ENCODE data around the gene LMX1A. TPM values are rescaled to one million over a fixed set of nuclear protein-coding genes. Genes with fewer than 3 reads are reported as not detected.

Gene LMX1A
- total RNA-seq, 2 experiments from 2014 or later, result not detected

GRCh38 chr1:165168467-165168866 lies 188.0 kb downstream of the LMX1A start:
- H3K9me3 Mint-ChIP-seq, result no peaks in the 10 kb centered on the region
- no peaks in the 10 kb centered on the region for H3K36me3 ChIP-seq (ENCODE audit: insufficient read depth, low read length)
- ATAC-seq (ENCODE audit: poor library complexity) (no peak), DNase-seq (no peak)
- H3K27me3 ChIP-seq (ENCODE audit: control insufficient read depth in 1 of 2, insufficient read depth in 2 of 2, low read length in 2 of 2), result no peaks in the 10 kb centered on the region
- H3K27me3 Mint-ChIP-seq, result peaks cover 24% of the 10 kb centered on the region
- no peaks in the 10 kb centered on the region for H3K4me1 Mint-ChIP-seq (ENCODE audit: low read depth)
- no peaks in the 10 kb centered on the region for H3K36me3 Mint-ChIP-seq (ENCODE audit: low read depth)
- H3K4me1 ChIP-seq (ENCODE audit: insufficient read depth, low read length), result no peaks in the 10 kb centered on the region
- TF ChIP-seq CTCF (IDR thresholded peaks at IDR 0.05), result no peak
- no peak overlapping the region for H3K27ac ChIP-seq (ENCODE audit: low read depth in 1 of 2, low read length in 2 of 2)
- ChIA-PET CTCF (no interaction called here), POLR2A (no interaction called here)
- H3K27ac Mint-ChIP-seq, result no peak overlapping the region
- H3K4me3 Mint-ChIP-seq, result no peak overlapping the region
- H3K9me3 ChIP-seq (ENCODE audit: control insufficient read depth in 1 of 2, insufficient read depth in 1 of 2, low read length in 2 of 2), result peaks cover 0 to 4% of the 10 kb centered on the region in 2 experiments
- no peak overlapping the region for H3K4me3 ChIP-seq (ENCODE audit: low read length)
- intact Hi-C loops (cut with DNase I, micrococcal nuclease), result no loop called here

GRCh38 chr1:165162671-165163241 lies 193.8 kb downstream of the LMX1A start:
- Histone ChIP-seq H3K9me3 (ENCODE audit: control insufficient read depth in 1 of 2, insufficient read depth in 1 of 2, low read length in 2 of 2) (peaks cover 0 to 7% of the 10 kb centered on the region in 2 experiments), H3K27me3 (ENCODE audit: control insufficient read depth in 1 of 2, insufficient read depth in 2 of 2, low read length in 2 of 2) (peaks cover 0 to 7% of the 10 kb centered on the region in 2 experiments), H3K4me3 (ENCODE audit: low read length) (no peak overlapping the region), H3K27ac (ENCODE audit: low read depth in 1 of 2, low read length in 2 of 2) (no peak overlapping the region), H3K4me1 (ENCODE audit: insufficient read depth, low read length) (no peaks in the 10 kb centered on the region), H3K36me3 (ENCODE audit: insufficient read depth, low read length) (no peaks in the 10 kb centered on the region)
- Mint-ChIP-seq H3K36me3 (ENCODE audit: low read depth) (no peaks in the 10 kb centered on the region), H3K27ac (no peak overlapping the region), H3K4me1 (ENCODE audit: low read depth) (no peaks in the 10 kb centered on the region), H3K4me3 (no peak overlapping the region), H3K9me3 (no peaks in the 10 kb centered on the region), H3K27me3 (peaks cover 15% of the 10 kb centered on the region)
- ATAC-seq (ENCODE audit: poor library complexity) (no peak), DNase-seq (no peak)
- CTCF ChIA-PET, result no interaction called here
- no peak for TF ChIP-seq CTCF (IDR thresholded peaks at IDR 0.05)
- POLR2A ChIA-PET, result no interaction called here
- intact Hi-C loops (cut with DNase I, micrococcal nuclease), result no loop called here

- H3K9me3 ChIP-seq (ENCODE audit: control insufficient read depth in 1 of 2, insufficient read depth in 1 of 2, low read length in 2 of 2), result peaks cover 0 to 7% of the 10 kb centered on the region in 2 experiments
- no peak overlapping the region for H3K4me3 ChIP-seq (ENCODE audit: low read length)
- H3K27ac ChIP-seq (ENCODE audit: low read depth in 1 of 2, low read length in 2 of 2), result no peak overlapping the region
- ATAC-seq (ENCODE audit: poor library complexity) (no peak), DNase-seq (no peak)
- TF ChIP-seq CTCF (IDR thresholded peaks at IDR 0.05), result no peak
- intact Hi-C loops (cut with DNase I, micrococcal nuclease), result no loop called here
- no peak overlapping the region for H3K27ac Mint-ChIP-seq
- no peaks in the 10 kb centered on the region for H3K36me3 Mint-ChIP-seq (ENCODE audit: low read depth)
- no peaks in the 10 kb centered on the region for H3K9me3 Mint-ChIP-seq
- H3K4me1 ChIP-seq (ENCODE audit: insufficient read depth, low read length), result no peaks in the 10 kb centered on the region
- CTCF ChIA-PET, result no interaction called here
- peaks cover 7% of the 10 kb centered on the region for H3K27me3 Mint-ChIP-seq
- H3K4me1 Mint-ChIP-seq (ENCODE audit: low read depth), result no peaks in the 10 kb centered on the region
- H3K36me3 ChIP-seq (ENCODE audit: insufficient read depth, low read length), result no peaks in the 10 kb centered on the region
- H3K27me3 ChIP-seq (ENCODE audit: control insufficient read depth in 1 of 2, insufficient read depth in 2 of 2, low read length in 2 of 2), result peaks cover 0 to 7% of the 10 kb centered on the region in 2 experiments
- H3K4me3 Mint-ChIP-seq, result no peak overlapping the region
- POLR2A ChIA-PET, result interaction anchor here (1.0 kb wide), 1 partner anchor 11 kb away, joined by 3 read pairs; no protein-coding TSS in a partner anchor
These were observed 195.4 kb downstream of the LMX1A start for GRCh38 chr1:165161130-165161529.
